Measurements from ENCODE around the gene MCC. TPM values are rescaled to one million over a fixed set of nuclear protein-coding genes. Genes with fewer than 3 reads are reported as not detected.

Gene MCC
- total and polyA plus RNA-seq, 5 experiments from 2014 or later, result 1.2 to 4.6 (median 2.0) TPM

GRCh38 chr5:113029614-113030013 is 458.6 kb downstream of the MCC start:
- no peaks in the 10 kb centered on the region for H3K27me3 Mint-ChIP-seq
- H3K27ac Mint-ChIP-seq, result peak overlapping the region in 5 of 10 donors; percentile 6 to 89 (median 34)
- no peaks in the 10 kb centered on the region for H3K9me3 Mint-ChIP-seq
- H3K4me3 Mint-ChIP-seq, result no peak overlapping the region
- DNase-seq (no peak), ATAC-seq (no peak)
- H3K4me1 Mint-ChIP-seq, result peaks cover 0 to 8% (median 4%) of the 10 kb centered on the region in 4 donors
- peaks cover 0 to 36% (median 33%) of the 10 kb centered on the region in 3 donors for H3K36me3 Mint-ChIP-seq
- POLR2A ChIA-PET, result no interaction called here

- H3K9me3 Mint-ChIP-seq, result no peaks in the 10 kb centered on the region
- H3K4me1 Mint-ChIP-seq, result peaks cover 20 to 24% (median 21%) of the 10 kb centered on the region in 4 donors
- ATAC-seq (no peak), DNase-seq (no peak)
- peaks cover 0 to 43% (median 39%) of the 10 kb centered on the region in 3 donors for H3K36me3 Mint-ChIP-seq
- H3K27ac Mint-ChIP-seq, result peak overlapping the region in 3 of 10 donors; percentile 35 to 67 (median 36)
- H3K4me3 Mint-ChIP-seq, result no peak overlapping the region
- H3K27me3 Mint-ChIP-seq, result no peaks in the 10 kb centered on the region
- POLR2A ChIA-PET, result interaction anchor here (1.2 kb wide), 1 partner anchor 42 kb away, joined by 3 read pairs; no protein-coding TSS in a partner anchor
Observed at GRCh38 chr5:113027431-113027830, 460.8 kb downstream of the MCC start.

- Mint-ChIP-seq H3K4me1 (peaks cover 22 to 28% (median 25%) of the 10 kb centered on the region in 4 donors), H3K36me3 (peaks cover 0 to 43% (median 39%) of the 10 kb centered on the region in 3 donors), H3K4me3 (no peak overlapping the region), H3K9me3 (no peaks in the 10 kb centered on the region), H3K27ac (peak overlapping the region in 7 of 10 donors; percentile 5 to 77 (median 66)), H3K27me3 (no peaks in the 10 kb centered on the region)
- POLR2A ChIA-PET, result no interaction called here
- DNase-seq, result no peak
- ATAC-seq, result no peak
Observed at GRCh38 chr5:113027015-113027414, 461.2 kb downstream of the MCC start.

- Mint-ChIP-seq H3K4me3 (no peak overlapping the region), H3K9me3 (no peaks in the 10 kb centered on the region), H3K36me3 (peaks cover 0 to 43% (median 39%) of the 10 kb centered on the region in 3 donors), H3K27ac (peak overlapping the region; percentile 4 to 87 (median 56)), H3K4me1 (peaks cover 22 to 36% (median 33%) of the 10 kb centered on the region in 4 donors), H3K27me3 (no peaks in the 10 kb centered on the region)
- DNase-seq (no peak), ATAC-seq (no peak)
- POLR2A ChIA-PET, result no interaction called here
Observed at GRCh38 chr5:113026211-113026610, 462.0 kb downstream of the MCC start.

- Mint-ChIP-seq H3K27me3 (no peaks in the 10 kb centered on the region), H3K36me3 (peaks cover 0 to 43% (median 41%) of the 10 kb centered on the region in 3 donors), H3K27ac (peak overlapping the region in 8 of 10 donors; percentile 5 to 87 (median 70)), H3K4me3 (no peak overlapping the region), H3K4me1 (peaks cover 22 to 41% (median 39%) of the 10 kb centered on the region in 4 donors), H3K9me3 (no peaks in the 10 kb centered on the region)
- DNase-seq (no peak), ATAC-seq (no peak)
- POLR2A ChIA-PET, result interaction anchor here (0.6 kb wide), 1 partner anchor 402 kb away, joined by 4 read pairs; no protein-coding TSS in a partner anchor
Observed at GRCh38 chr5:113025596-113025995, 462.7 kb downstream of the MCC start.

- no peaks in the 10 kb centered on the region for H3K9me3 Mint-ChIP-seq
- DNase-seq, result no peak
- H3K4me1 Mint-ChIP-seq, result peaks cover 22 to 54% (median 50%) of the 10 kb centered on the region in 4 donors
- ATAC-seq, result no peak
- H3K4me3 Mint-ChIP-seq, result no peak overlapping the region
- H3K27ac Mint-ChIP-seq, result peak overlapping the region in 8 of 10 donors; percentile 50 to 91 (median 87)
- no peaks in the 10 kb centered on the region for H3K27me3 Mint-ChIP-seq
- POLR2A ChIA-PET, result interaction anchor here (1.9 kb wide), 1 partner anchor 48 kb away, joined by 8 read pairs; the partner anchor contains the start of gene DCP2
- peaks cover 0 to 46% (median 43%) of the 10 kb centered on the region in 3 donors for H3K36me3 Mint-ChIP-seq
Observed at GRCh38 chr5:113024076-113024697, 464.1 kb downstream of the MCC start.

- DNase-seq (peak in 5 of 10 donors; percentile 6 to 80 (median 55)), ATAC-seq (peak; percentile 96)
- POLR2A ChIA-PET, result interaction anchor here (0.6 to 1.9 kb wide), 4 partner anchors 9 to 47 kb away, joined by 3 to 8 read pairs (median 3); partner anchors contain the start of gene DCP2
- Mint-ChIP-seq H3K4me3 (peak overlapping the region in 9 of 10 donors; percentile 45 to 75 (median 65)), H3K36me3 (peaks cover 0 to 46% (median 37%) of the 10 kb centered on the region in 3 donors), H3K9me3 (no peaks in the 10 kb centered on the region), H3K4me1 (peaks cover 22 to 69% (median 65%) of the 10 kb centered on the region in 4 donors), H3K27me3 (no peaks in the 10 kb centered on the region), H3K27ac (peak overlapping the region; percentile 45 to 91 (median 79))
Observed at GRCh38 chr5:113022661-113023060, 465.6 kb downstream of the MCC start.

GRCh38 chr5:113020461-113021273 is 467.6 kb downstream of the MCC start:
- Mint-ChIP-seq H3K36me3 (peaks cover 0 to 41% (median 23%) of the 10 kb centered on the region in 3 donors), H3K27me3 (no peaks in the 10 kb centered on the region), H3K4me1 (peaks cover 22 to 77% (median 73%) of the 10 kb centered on the region in 4 donors)

GRCh38 chr5:113017881-113018635 is 470.2 kb downstream of the MCC start:
- H3K27ac Mint-ChIP-seq, result peak overlapping the region in 4 of 10 donors; percentile 10 to 90 (median 44)
- no peak for ATAC-seq
- DNase-seq, result no peak
- H3K27me3 Mint-ChIP-seq, result no peaks in the 10 kb centered on the region
- no peaks in the 10 kb centered on the region for H3K9me3 Mint-ChIP-seq
- peak overlapping the region in 1 of 10 donors; percentile 40 for H3K4me3 Mint-ChIP-seq
- H3K4me1 Mint-ChIP-seq, result peaks cover 15 to 63% (median 60%) of the 10 kb centered on the region in 4 donors
- H3K36me3 Mint-ChIP-seq, result peaks cover 0 to 52% (median 27%) of the 10 kb centered on the region in 3 donors
- POLR2A ChIA-PET, result no interaction called here

More at GRCh38 chr5:113020461-113021273, 467.6 kb downstream of the MCC start:
- DNase-seq (no peak), ATAC-seq (no peak)
- no peaks in the 10 kb centered on the region for H3K9me3 Mint-ChIP-seq
- H3K4me3 Mint-ChIP-seq, result peak overlapping the region in 9 of 10 donors; percentile 14 to 51 (median 26)
- peak overlapping the region in 9 of 10 donors; percentile 22 to 90 (median 80) for H3K27ac Mint-ChIP-seq
- POLR2A ChIA-PET, result interaction anchor here (0.7 to 1.0 kb wide), 2 partner anchors 53 to 99 kb away, joined by 3 read pairs; partner anchors contain the start of gene REEP5

GRCh38 chr5:113005454-113005853 is 482.8 kb downstream of the MCC start:
- peak overlapping the region in 1 of 10 donors; percentile 28 for H3K4me3 Mint-ChIP-seq
- ATAC-seq, result no peak
- no peak for DNase-seq
- POLR2A ChIA-PET, result no interaction called here
- H3K36me3 Mint-ChIP-seq, result peaks cover 0 to 93% (median 52%) of the 10 kb centered on the region in 3 donors
- no peaks in the 10 kb centered on the region for H3K9me3 Mint-ChIP-seq
- H3K27me3 Mint-ChIP-seq, result no peaks in the 10 kb centered on the region
- peak overlapping the region in 2 of 10 donors; percentile 16 to 28 for H3K27ac Mint-ChIP-seq
- H3K4me1 Mint-ChIP-seq, result peaks cover 4 to 7% (median 6%) of the 10 kb centered on the region in 4 donors

GRCh38 chr5:113003763-113004162 is 484.5 kb downstream of the MCC start:
- Mint-ChIP-seq H3K27me3 (no peaks in the 10 kb centered on the region), H3K4me1 (peaks cover 4 to 8% (median 6%) of the 10 kb centered on the region in 4 donors), H3K4me3 (no peak overlapping the region), H3K27ac (no peak overlapping the region), H3K9me3 (no peaks in the 10 kb centered on the region), H3K36me3 (peaks cover 0 to 90% (median 47%) of the 10 kb centered on the region in 3 donors)
- POLR2A ChIA-PET, result no interaction called here
- no peak for DNase-seq
- no peak for ATAC-seq

- H3K4me3 Mint-ChIP-seq, result no peak overlapping the region
- no peaks in the 10 kb centered on the region for H3K27me3 Mint-ChIP-seq
- peak overlapping the region in 2 of 10 donors; percentile 9 to 54 for H3K27ac Mint-ChIP-seq
- H3K36me3 Mint-ChIP-seq, result peaks cover 0 to 81% (median 39%) of the 10 kb centered on the region in 3 donors
- H3K4me1 Mint-ChIP-seq, result peaks cover 7 to 12% (median 10%) of the 10 kb centered on the region in 4 donors
- POLR2A ChIA-PET, result interaction anchor here (0.7 kb wide), 1 partner anchor 438 kb away, joined by 3 read pairs; no protein-coding TSS in a partner anchor
- DNase-seq, result no peak
- no peak for ATAC-seq
- H3K9me3 Mint-ChIP-seq, result no peaks in the 10 kb centered on the region
Observed at GRCh38 chr5:113002423-113002822, 485.8 kb downstream of the MCC start.
